C4-2B (cell line): ENCODE data around the gene PRTFDC1.

ENCODE experiments used
- CTCF ChIP-seq: fragments of 450-650 bp; conservative IDR thresholded peaks from 2 replicates; pipeline ENCODE4 v1.5.1; 2017; ENCODE audit warnings: mild to moderate bottlenecking
- ZFX ChIP-seq: fragments of 450-650 bp; IDR thresholded peaks from 2 replicates; pipeline ENCODE4 v1.6.1; 2017

DNA sequence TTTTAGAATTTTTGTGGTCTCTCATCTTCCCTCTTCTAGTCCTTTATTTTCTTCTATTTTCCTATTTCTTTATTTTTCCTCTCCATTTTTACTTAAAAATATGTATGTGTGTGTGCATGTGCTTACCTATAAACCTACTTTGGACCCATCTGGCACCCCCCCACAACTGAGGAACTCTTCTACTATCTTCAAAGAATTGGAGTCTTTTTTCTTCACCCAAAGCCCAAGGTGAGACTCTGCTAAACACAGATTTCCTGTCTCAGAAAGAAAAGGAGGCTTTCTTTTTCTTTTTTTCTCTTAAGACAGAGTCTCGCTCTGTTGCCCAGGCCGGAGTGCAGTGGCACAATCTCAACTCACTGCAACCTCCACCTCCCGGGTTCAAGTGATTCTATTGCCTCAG lies 24.2 kb downstream of the PRTFDC1 start:
- TF ChIP-seq CTCF: no peak
- no peak for TF ChIP-seq ZFX
